ENCODE results near the gene BHLHA15. TPM values are rescaled to one million over a fixed set of nuclear protein-coding genes. Genes with fewer than 3 reads are reported as not detected.

The BHLHA15 gene
- polyA plus RNA-seq, 1 experiment, result not detected

DNA sequence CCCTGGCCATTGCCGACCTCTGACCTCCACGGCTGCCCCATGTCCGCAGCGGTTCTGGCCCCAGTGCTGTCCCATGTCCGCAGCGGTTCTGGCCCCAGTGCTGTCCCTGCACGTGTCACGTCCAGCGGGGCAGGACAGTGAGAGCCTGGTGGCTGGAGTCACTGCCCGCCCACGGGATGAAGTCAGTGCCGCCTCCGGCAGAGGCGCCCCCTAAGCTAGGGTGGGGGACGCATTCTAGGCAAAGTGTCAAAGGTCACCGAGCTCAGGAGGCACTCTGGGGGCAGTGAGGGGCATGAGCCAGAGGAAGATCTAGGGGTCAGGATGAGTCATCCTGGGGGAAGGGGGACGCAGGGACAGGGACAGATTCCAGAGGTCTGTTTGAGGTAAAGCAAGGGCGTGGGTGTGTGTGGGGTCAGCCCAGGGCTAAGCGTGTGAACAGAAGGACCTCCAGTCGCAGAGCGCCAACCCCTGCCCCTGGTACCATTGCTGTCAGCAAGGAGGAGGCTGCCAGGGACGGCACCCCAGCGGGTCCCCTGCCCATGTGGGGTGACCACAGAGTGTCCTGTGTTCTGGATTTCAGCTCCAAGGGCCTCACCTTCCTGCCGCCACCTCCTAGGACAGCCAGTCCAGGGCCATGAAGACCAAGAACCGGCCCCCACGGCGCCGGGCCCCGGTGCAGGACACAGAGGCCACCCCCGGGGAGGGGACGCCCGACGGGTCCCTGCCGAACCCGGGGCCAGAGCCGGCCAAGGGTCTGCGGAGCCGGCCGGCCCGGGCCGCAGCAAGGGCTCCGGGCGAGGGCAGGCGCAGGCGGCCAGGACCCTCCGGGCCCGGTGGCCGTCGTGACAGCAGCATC is 665 bp downstream of the BHLHA15 start:
- Histone ChIP-seq H3K9me3 (ENCODE audit: control insufficient read depth, insufficient read depth, low read length) (peaks cover 4% of the 10 kb centered on the region; the same call in 1 of the 2 replicates), H3K4me3 (ENCODE audit: low read depth, low read length) (peak overlapping the region; percentile 45), H3K27me3 (ENCODE audit: control insufficient read depth, insufficient read depth, low read length) (no peaks in the 10 kb centered on the region), H3K27ac (ENCODE audit: low read depth, low read length) (no peak overlapping the region)
- TF ChIP-seq, protein P1, sequence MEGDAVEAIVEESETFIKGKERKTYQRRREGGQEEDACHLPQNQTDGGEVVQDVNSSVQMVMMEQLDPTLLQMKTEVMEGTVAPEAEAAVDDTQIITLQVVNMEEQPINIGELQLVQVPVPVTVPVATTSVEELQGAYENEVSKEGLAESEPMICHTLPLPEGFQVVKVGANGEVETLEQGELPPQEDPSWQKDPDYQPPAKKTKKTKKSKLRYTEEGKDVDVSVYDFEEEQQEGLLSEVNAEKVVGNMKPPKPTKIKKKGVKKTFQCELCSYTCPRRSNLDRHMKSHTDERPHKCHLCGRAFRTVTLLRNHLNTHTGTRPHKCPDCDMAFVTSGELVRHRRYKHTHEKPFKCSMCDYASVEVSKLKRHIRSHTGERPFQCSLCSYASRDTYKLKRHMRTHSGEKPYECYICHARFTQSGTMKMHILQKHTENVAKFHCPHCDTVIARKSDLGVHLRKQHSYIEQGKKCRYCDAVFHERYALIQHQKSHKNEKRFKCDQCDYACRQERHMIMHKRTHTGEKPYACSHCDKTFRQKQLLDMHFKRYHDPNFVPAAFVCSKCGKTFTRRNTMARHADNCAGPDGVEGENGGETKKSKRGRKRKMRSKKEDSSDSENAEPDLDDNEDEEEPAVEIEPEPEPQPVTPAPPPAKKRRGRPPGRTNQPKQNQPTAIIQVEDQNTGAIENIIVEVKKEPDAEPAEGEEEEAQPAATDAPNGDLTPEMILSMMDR (IDR thresholded peaks at IDR 0.05; ENCODE audit: low read depth, low read length), result no peak
- DNase-seq (ENCODE audit: low read depth, low spot score), result no peak
- CTCF ChIA-PET, result interaction anchor here (1.2 kb wide), 1 partner anchor 23 kb away, joined by 3 read pairs; no protein-coding TSS in a partner anchor
- POLR2A ChIA-PET, result no interaction called here

DNA sequence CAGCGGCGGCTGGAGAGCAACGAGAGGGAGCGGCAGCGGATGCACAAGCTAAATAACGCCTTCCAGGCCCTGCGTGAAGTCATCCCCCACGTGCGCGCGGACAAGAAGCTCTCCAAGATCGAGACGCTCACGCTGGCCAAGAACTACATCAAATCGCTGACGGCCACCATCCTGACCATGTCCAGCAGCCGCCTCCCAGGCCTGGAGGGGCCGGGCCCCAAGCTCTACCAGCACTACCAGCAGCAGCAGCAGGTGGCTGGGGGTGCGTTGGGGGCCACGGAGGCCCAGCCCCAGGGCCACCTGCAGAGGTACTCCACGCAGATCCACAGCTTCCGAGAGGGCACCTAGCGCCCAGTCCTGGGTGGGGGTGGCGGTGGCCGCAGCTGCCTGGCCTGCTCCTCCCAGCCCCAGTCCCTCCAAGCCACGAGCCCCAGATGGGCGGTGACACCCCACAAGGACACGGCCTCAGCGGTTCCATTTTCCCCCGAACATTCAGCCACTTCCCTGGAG is 1.3 kb downstream of the BHLHA15 start:
- TF ChIP-seq, protein P1 (IDR thresholded peaks at IDR 0.05; ENCODE audit: low read depth, low read length), result no peak
- H3K27ac ChIP-seq (ENCODE audit: low read depth, low read length), result no peak overlapping the region
- no peak overlapping the region for H3K4me3 ChIP-seq (ENCODE audit: low read depth, low read length)
- no peaks in the 10 kb centered on the region for H3K27me3 ChIP-seq (ENCODE audit: control insufficient read depth, insufficient read depth, low read length)
- no peak for DNase-seq (ENCODE audit: low read depth, low spot score)
- ChIA-PET POLR2A (no interaction called here), CTCF (no interaction called here)
- peaks cover 4% of the 10 kb centered on the region; the same call in 1 of the 2 replicates for H3K9me3 ChIP-seq (ENCODE audit: control insufficient read depth, insufficient read depth, low read length)

DNA sequence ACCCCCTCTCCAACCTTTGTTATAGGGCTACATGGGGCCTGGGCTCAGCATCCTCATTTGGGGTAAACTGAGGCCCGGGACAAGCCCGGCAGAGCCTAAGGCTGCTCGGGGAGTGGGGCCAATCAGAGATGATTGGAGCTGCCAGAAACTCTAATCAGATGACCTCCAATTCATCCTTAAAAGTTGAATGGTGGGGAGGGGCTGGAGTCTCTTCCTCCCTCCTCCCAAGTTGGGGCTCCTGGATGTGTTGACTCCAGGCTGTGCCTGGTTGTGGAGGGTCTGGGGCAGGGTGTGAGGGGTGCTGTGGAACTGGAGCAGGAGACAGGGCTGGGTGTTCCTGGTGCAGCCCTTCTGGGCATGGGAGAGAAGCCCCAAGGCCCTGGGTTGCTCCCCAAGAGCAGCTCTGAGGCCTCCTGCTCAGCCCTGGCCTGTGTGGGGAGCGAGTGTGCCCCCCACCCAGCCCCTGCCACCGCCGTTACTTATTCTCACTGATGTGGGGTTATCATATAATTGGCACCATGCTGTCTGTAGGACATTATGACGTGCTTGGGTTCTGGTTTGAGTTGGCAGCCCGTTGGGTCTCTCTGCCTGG is 2.2 kb downstream of the BHLHA15 start:
- CTCF ChIA-PET, result no interaction called here
- POLR2A ChIA-PET, result no interaction called here
- no peak overlapping the region for H3K4me3 ChIP-seq (ENCODE audit: low read depth, low read length)

DNA sequence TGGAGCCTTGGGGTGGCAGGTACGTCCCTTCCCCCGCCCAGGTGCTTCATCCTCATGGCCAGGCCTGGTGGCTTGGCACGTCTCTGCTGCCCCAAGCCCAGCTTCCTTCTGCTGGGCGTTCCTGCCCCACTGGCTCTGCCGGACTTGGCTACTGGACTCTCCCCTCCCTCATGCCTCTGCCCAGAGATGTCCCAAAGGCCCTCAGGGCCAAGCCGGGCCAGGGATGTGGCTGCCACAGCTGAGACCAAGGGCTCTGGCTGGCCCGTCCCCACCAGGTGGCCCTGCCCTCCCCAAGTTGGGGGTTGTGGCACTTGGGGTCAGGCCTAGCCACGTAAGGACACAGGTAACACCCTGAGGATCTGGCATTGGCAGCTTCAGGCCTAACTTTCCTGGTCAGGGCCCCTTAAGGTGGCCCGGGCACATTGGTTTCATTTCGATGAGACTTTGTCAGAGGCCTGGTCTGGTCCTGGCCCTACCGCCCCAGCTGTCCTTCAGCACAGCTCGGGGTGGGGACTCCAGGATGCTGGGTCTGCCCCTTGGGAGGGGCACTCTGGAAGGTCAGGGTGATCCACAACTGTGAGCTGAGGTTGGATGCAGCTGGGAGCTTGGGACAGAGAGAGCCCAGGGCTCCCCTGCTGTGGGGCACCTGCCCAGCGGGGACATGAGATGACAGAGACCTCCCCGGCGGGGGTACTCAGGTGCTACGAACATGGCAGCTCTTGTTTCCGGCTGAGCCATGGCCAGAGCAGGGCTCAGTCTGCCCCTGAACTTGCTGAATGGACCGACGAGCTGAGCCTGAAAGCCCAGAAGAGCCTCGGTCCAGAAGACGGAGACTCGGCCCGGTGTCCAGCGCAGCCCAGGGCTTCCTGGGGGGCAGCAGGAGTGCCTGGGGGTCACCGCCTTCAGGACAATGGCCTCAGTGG is 2.9 kb downstream of the BHLHA15 start:
- POLR2A ChIA-PET, result no interaction called here
- TF ChIP-seq, protein P1 (IDR thresholded peaks at IDR 0.05; ENCODE audit: low read depth, low read length), result no peak
- peaks cover 4% of the 10 kb centered on the region; the same call in 1 of the 2 replicates for H3K9me3 ChIP-seq (ENCODE audit: control insufficient read depth, insufficient read depth, low read length)
- no peak overlapping the region for H3K4me3 ChIP-seq (ENCODE audit: low read depth, low read length)
- peak overlapping the region; percentile 21 for H3K27ac ChIP-seq (ENCODE audit: low read depth, low read length)
- CTCF ChIA-PET, result no interaction called here
- DNase-seq (ENCODE audit: low read depth, low spot score), result no peak
- H3K27me3 ChIP-seq (ENCODE audit: control insufficient read depth, insufficient read depth, low read length), result no peaks in the 10 kb centered on the region

More for the DNA sequence above, 2.2 kb downstream of the BHLHA15 start:
- no peak for DNase-seq (ENCODE audit: low read depth, low spot score)
- TF ChIP-seq, protein P1 (IDR thresholded peaks at IDR 0.05; ENCODE audit: low read depth, low read length), result no peak
- Histone ChIP-seq H3K27me3 (ENCODE audit: control insufficient read depth, insufficient read depth, low read length) (no peaks in the 10 kb centered on the region), H3K27ac (ENCODE audit: low read depth, low read length) (no peak overlapping the region), H3K9me3 (ENCODE audit: control insufficient read depth, insufficient read depth, low read length) (peaks cover 4% of the 10 kb centered on the region; the same call in 1 of the 2 replicates)

Measured in AG04450 (cell line).